GM19467 (cell line): ENCODE measurements around the gene AHCY.
"Not testable (repeated sequence)": the region's sequence is repeated elsewhere in the genome, so short reads cannot be mapped to it uniquely, and the experiment has no call there.

ENCODE experiments used
- ATAC-seq: cut with Tn5 transposase; IDR thresholded peaks from one replicate; pipeline ENCODE4 v1.9.1; 2021; ENCODE audit warnings: mild to moderate bottlenecking, moderate library complexity; ENCODE audit not compliant: unreplicated experiment

AHCY gene

DNA sequence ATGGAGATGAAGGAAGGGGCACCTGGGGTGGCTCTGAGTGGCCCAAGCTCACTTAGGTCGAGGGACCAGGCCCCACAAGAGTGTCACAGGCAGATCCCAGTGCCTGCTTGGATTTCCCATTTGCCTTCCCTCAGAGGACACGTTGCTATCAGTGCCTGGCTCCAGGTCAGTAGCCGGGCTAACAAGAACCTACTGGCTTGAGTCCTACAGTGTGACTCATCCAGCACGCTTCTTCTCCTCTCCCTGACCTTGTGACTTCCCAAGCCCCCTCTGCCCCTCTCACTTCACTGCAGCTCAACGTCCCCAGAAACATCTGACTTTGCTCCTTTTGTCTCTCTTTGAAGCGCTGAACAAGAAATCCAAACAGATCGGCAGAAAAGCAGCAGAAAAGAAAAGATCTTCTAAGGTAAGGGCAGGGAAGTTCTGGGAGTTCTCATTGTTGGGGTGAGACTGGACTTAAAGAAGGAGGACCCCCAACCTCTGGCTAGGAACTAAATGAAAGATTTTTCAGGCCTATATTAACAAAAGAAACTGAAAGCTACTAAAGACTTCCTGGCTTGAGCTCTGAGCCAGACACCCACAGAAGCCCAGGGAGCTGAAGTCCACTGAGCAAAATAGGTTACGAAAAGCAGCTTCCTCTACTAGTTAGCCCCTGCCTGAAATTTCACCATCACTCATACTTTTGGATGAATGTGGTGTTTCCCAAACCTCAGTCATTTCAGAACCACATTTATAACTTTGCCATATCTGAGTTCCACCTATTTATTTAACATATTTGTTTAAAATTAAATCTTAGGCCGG is 40.5 kb downstream of the AHCY start:
- ATAC-seq: no peak

DNA sequence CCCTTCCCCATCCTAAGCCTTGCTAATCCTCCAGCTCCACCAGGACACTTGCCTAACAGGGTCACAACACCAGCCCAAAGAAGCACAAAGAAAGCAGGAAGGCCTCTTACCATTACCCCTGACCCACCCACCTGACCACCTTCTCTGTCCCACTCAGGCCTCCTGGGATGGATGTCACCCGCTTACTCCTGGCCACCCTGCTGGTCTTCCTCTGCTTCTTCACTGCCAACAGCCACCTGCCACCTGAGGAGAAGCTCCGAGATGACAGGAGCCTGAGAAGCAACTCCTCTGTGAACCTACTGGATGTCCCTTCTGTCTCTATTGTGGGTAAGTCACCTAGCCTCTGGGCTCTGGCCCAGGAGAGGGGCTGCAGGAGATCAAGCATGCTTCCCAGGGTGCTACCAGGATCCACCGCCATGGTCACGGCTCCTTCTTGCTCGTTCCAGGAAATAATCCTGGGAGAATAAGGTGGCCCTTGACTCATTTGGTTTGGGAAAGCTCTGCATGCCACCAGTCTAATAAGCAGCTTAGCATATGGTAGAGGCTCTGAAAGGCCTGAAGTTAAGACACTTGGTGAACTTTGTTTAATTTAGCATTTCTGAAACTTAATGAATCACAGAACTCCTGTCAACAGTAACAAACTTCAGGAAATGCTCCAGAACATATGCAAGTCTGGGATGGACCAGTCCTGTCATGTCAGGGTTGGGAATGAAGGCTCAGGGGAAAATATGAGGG is 42.8 kb downstream of the AHCY start:
- ATAC-seq: no peak

DNA sequence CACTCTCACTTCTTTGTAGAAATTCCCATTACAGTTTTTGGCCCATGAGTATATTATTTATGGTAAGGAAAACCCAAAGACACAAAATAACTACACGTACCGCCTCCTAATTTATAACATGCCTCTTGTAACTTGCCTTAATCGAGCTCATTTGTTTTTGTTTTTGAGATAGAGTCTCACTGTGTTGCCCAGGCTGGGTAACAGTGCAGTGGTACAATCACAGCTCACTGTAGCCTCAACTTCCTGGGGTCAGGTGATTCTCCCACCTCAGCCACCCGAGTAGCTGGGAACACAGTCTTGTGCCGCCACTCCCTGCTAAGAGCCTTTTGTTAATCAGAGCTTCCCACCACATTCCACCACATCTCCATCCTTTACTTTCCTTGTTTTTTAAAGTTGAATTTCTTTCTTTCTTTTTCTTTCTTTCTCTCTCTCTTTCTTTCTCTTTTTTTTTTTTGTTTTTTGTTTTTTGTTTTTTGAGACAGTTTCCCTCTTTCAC is 46.5 kb downstream of the AHCY start:
- ATAC-seq: no peak

DNA sequence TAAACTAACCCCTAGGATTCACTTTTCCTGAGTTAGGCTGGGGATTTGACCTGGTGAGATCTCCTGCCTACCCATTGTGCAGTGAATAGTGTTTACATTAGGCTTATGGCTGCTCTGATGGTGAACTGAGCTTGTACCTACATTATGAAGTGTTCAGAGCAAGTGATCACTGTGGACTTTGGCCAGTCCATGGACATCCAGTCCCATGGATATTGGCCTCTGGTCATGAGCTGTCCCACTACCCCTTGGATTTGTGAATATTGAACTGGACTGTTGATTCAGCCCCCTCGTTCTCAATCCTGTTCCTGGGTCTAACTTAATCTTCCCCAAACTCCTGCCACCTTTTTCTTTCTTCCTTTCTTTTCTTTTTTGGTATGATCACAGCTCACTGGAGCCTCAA is 48.2 kb downstream of the AHCY start:
- ATAC-seq: no peak

DNA sequence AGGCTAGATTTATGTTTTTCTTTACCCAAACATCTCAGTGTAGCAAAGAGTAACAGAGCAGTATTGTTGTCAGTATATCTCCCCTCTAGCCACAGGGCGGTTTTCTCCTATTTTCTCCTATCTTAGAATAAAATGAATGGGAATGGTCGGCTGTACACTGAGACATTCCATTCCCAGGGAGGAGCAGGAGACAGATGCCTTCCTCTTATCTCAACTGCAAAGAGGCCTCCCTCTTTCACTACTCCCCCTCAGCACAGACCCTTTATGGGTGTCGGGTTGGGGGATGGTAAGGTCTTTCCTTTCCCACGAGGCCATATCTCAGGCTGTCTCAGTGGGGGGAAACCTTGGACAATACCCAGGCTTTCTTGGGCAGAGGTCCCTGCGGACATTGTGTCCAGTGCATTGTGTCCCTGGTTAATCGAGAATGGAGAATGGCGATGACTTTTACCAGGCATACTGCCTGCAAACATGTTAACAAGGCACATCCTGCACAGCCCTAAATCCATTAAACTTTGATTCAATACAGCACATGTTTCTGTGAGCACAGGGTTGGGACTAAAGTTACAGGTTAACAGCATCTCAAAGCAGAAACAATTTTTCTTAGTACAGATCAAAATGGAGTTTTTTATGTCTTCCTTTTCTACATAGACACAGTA is 50.6 kb downstream of the AHCY start:
- not testable (repeated sequence) for ATAC-seq

DNA sequence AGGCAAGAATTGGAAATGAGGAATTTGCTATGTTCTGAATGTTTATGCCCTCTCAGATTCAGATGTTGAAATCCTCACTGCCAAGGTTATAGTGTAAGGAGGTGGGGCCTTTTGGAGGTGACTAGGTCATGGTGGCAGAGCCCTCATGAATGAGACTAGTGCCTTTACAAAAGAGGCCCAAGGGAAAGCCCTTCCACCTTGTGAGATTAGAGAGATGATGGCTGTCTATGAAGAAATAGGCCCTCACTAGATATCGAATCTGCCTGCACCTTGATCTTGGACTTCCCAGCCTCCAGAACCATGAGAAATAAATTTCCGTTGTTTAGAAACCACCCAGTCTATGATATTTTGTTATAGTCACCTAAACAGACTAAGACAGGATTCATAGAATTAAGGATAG is 51.5 kb downstream of the AHCY start:
- no peak for ATAC-seq

DNA sequence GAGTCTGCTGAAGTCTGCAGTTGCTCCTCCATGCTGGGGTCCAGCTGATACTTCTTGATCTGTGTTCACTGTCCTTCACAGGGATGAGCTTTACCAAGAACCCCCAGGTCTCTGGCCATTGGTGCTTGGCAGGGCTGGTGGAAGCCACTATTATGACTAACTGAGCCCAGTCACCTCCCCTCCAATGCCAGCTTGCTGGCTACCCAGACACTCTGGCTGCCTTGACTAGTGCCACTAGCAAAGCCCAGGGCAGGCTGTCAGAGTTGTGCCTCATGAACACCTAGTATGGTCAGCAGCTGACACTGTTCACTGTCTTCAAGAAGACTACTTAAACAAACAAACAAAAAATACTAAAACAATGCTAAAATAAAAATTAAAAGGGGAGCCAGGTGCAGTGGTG is 53.1 kb downstream of the AHCY start:
- no peak for ATAC-seq

DNA sequence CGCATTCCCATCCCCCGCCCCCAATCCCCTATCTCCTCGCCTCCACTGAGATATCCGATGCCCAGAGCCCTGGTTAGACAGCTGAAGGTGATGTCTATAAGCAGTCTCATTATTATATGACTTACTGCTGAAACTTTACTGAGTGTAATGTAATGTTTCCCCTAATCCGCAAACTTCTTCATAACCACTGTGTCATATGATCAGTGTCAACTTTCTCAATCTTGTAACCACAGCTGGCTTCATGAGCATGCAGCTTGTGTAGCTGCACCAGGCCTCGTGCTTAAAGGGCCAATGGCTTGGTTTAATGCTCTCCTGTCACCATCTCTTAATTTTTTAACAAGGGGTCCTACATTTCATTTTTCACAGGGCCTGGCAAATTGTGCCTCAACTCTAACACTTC is 53.9 kb downstream of the AHCY start:
- no peak for ATAC-seq

DNA sequence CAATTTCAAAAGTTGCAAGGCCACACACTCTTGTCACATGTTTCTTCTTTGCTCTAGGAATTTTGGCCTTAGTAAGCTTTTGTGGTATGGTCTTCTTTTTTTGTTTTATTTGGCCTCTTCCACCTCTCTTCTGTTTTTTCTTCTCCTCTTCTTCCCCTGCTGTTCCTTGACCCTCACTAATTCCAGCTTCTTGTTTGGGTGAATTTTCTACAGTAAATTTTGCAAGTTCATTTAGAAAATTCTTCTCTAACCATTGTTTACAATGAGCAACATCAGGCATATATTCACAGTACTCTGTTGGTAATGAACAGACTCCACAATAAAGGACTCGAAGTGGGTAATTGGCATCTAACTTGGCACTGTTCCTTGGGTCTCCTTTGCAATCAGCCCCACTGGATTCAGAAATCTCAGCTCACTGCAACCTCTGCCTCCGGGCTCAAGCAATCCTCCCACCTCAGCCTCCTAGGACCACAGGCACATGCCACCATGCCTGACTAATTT is 57.0 kb downstream of the AHCY start:
- ATAC-seq: no peak

DNA sequence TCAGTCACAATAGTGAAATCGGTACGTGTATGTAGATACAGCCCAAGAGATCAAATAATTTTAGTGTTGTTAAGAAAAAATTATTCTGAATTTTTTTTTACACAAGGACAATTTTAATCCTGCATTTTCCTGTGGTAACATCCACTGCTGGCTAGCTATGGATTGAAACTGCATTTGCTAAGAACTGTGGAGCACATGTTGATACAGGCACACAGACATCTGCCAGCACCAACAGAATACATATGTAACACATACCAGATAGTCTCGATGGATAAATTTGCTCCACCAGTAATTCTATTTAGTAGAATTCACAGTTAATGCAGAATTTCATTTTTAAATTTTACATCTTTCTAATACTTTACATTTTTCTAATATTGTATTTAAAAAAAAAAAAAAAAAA is 59.8 kb downstream of the AHCY start:
- no peak for ATAC-seq

DNA sequence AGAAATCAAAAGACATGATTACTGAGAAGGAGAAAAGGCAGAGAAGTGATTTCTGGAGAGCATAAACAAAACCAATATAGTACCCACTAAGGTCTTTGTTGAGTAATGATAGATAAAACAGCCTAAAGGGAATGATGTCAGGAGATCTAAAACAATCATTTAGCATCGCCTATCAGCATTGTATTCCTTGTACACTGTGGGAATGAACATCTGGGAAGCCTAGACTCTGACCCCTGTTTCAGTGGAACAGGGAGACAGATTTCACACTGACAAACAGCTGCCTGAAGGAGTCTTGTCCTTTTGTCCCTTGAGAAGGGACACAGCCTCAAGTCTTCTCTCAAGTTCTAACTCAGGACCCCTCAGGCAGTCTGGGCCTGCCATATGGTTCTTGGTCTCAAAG is 60.3 kb downstream of the AHCY start:
- no peak for ATAC-seq

DNA sequence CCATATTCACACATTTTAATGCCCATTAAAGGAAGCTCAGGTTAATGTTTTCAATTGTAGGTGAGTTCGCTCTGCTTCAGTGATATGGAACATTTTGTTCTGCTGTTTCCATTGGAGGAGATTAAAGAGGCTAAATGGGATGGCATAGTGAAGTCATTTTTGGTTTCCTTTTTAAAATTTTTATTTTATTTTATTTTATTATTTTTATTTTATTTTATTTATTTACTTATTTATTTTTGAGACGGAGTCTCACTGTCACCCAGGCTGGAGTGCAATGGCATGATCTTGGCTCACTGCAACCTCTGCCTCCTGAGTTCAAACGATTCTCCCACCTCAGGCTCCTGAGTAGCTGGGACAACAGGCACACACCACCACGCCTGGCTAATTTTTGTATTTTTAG is 61.1 kb downstream of the AHCY start:
- not testable (repeated sequence) for ATAC-seq

DNA sequence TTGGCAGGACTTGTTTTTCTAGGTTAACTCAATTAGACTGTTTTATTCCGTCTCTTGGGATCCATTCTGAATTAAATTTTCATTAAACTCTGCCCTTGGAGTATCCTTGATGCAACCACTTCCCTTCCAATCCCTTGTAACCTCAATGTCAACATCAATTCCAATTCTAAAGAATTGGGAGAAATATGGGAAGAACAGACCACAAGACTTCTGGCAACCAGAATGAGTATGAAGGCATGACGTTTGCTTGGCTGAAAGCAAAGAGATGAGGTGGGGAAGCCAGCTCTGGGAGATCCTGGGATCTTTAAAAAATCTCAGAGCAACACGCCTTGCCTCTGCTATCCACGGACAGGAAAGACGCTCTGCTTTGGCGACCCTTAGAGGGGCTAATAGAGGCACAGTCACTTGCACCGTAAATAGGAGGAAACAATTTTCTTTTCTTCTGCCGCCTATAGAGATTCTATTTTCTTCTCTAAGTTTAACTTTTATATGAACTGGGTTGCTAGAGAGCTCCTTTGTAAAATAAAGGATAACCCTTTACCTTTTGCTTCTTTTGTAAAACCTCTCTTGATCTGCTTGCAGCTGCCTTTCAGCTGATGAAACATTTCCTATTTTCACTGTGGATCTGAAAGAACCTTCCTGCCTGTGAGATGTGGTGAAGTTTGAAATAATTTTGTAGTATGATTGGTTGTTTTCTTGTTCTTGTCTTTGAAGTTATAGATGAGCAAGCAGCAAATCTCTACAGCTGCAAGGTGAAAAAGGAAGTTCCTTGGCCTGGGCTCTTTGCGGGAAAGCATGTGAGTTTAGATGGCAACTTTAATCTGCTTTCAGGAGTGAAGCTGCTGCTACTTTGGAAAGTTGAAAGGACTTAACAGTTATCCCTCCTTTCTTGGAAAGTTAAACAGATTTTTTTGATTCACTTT is 62.2 kb downstream of the AHCY start, which contains the start of gene ASIP:
Gene ASIP (plus strand): TSS at position 731 of the 923 bp plus-strand sequence. CDS start 18,952 bp downstream, outside the sequence.
- ATAC-seq: no peak

DNA sequence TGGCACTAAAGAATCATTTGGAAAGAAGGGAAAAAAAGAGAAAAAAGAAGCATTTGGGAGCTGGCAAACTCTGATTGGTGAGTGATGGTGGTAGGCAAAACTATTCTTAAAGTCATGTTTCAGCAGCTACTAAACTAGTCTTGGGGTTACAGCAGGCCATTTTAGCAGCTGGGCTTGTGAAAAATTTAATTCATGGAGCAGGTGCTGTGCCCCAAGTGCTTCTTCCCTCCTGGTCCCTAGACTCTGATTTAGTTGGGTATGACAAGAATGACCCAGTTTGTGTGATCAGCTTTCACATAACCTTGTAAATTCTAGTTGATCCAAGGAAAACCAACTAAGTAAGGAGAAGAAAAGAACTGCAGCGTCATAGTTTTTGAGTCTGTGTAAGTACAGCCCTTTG is 63.0 kb downstream of the AHCY start:
- ATAC-seq: no peak

DNA sequence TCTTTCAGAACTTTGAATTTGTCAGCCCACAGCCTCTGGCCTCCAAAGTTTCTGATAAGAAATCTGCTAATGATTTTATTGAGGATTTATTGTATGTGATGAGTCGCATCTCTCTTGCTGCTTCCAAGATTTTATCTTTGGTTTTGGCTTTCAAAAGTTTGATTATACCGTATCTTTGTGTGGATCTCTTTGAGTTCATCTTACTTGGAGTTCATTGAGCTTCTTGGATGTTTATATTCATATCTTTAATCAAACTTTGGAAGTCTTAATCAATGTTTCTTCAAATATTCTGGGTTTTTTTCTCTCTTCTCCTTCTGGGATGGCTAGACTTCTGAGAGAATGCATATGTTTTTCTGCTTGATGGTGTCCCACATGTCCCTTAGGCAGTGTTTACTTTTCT is 65.2 kb downstream of the AHCY start:
- ATAC-seq: no peak

DNA sequence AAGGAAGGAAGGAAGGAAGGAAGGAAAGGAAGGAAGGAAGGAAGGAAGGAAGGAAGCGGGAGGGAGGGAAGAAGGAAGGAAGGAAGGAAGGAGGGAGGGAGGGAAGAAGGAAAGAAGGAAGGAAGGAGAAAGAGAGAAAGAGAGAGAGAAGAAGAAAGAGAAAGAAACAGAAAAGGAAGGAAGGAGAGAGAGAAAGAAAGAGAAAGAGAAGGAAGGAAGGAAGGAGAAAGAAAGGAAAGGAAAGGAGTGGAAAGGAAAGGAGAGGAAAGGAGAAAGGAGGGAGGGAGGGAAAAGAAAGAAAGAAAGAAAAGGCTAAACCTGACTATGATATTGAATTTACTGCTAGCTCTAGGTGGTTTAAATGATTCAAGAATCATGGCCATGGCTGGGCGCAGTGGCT is 67.3 kb downstream of the AHCY start:
- ATAC-seq: no peak

DNA sequence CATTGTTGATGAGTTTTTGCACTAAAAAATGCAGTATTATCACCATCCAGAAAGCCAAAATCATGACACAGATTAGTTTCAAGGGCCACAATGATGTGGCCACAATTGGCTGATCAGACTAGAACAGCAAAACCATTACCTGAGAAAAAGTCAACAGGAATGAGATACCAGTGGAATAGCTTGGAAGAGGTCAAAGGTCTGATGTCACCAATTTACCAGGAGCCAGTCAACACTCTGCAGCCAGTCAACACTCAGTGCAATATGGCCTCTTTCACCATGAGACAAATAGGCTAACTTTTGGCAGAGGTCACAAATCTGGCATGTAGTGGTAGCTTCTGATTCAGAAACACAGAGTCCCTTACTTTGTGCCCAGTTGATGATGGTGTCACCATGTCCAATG is 69.5 kb downstream of the AHCY start:
- no peak for ATAC-seq

DNA sequence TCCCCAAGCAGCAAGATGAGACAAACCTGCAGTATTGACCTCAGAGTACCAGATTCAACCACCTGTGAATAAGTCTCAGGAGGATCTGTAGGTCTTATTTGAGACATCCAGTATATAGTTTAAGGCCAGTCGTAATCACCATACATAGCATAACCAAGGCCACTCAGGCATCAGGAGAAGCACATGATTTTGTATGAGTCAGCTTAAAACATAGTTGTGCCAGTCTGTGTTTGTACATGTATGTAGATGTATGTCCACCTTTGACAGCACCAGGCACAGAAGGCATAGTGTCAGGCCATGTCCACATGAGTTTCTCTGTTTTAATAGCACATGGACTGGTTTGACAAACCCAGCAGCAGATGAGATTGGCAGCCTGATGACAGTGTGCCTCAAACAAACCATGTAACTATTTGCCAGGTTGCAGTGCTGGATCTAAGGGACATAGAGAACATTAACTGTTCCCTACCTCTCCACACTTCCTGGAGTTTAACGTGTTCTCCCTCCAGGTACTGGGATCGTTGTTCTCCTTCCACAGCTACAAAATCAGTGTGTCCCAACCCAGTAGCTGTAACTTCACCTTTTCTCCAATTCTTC is 70.6 kb downstream of the AHCY start:
- no peak for ATAC-seq

DNA sequence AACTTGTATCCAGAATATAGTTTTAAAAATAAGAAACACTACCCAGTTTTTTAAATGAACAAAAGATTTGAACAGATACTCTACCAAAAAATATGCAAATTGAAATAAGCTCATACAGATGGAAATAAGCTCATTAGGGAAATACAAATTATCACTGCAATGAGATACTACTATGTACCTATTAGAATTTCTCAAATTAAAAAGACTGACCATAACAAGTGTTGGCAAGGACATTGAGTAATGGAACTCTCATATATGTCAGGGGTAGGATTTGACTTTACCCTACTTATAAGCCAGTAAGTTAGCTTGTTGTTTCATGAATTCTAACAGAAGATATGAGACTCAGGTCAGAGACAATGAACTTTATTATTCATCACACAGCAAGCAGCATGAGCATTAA is 71.5 kb downstream of the AHCY start:
- no peak for ATAC-seq
